NCI-H524 treated with DMSO at 0.1 percent for 48 hours (cell line): ENCODE measurements around the gene BARHL1.
"Not testable (repeated sequence)": the region's sequence is repeated elsewhere in the genome, so short reads cannot be mapped to it uniquely, and the experiment has no call there.

Experiments
- DNase-seq: peaks from one replicate; lab custom pipeline; 2025; lab: John Stamatoyannopoulos, UW

BARHL1 gene

GRCh38 chr9:132556714-132557113 is 25.7 kb upstream of the BARHL1 start:
- no peak for DNase-seq

GRCh38 chr9:132557159-132557558 is 25.2 kb upstream of the BARHL1 start:
- DNase-seq = no peak

GRCh38 chr9:132559711-132560110 is 22.7 kb upstream of the BARHL1 start:
- no peak for DNase-seq

GRCh38 chr9:132560616-132561202 is 21.7 kb upstream of the BARHL1 start:
- peak; percentile 90 for DNase-seq

- no peak for DNase-seq
Observed at GRCh38 chr9:132562306-132562573, 20.2 kb upstream of the BARHL1 start.

GRCh38 chr9:132564526-132564925 is 17.9 kb upstream of the BARHL1 start:
- no peak for DNase-seq

- not testable (repeated sequence) for DNase-seq
Observed at GRCh38 chr9:132568787-132569186, 13.6 kb upstream of the BARHL1 start.

GRCh38 chr9:132571806-132572600 is 10.4 kb upstream of the BARHL1 start:
- DNase-seq = no peak

GRCh38 chr9:132572921-132573320 is 9.5 kb upstream of the BARHL1 start:
- no peak for DNase-seq

GRCh38 chr9:132575005-132575609 is 7.3 kb upstream of the BARHL1 start:
- DNase-seq = no peak

- DNase-seq = no peak
Observed at GRCh38 chr9:132575811-132576210, 6.6 kb upstream of the BARHL1 start.

- DNase-seq = no peak
Observed at GRCh38 chr9:132577119-132577518, 5.3 kb upstream of the BARHL1 start.

GRCh38 chr9:132578367-132578932 is 4.0 kb upstream of the BARHL1 start:
- DNase-seq = no peak

- DNase-seq = no peak
Observed at GRCh38 chr9:132579427-132579798, 3.0 kb upstream of the BARHL1 start.

- DNase-seq = no peak
Observed at GRCh38 chr9:132582786-132583583, 579 bp downstream of the BARHL1 start.

- DNase-seq = no peak
Observed at GRCh38 chr9:132583584-132584304, 1.3 kb downstream of the BARHL1 start.

GRCh38 chr9:132584601-132585560 is 2.5 kb downstream of the BARHL1 start:
- DNase-seq = no peak

GRCh38 chr9:132585954-132586829 is 3.8 kb downstream of the BARHL1 start:
- no peak for DNase-seq

GRCh38 chr9:132586830-132587591 is 4.6 kb downstream of the BARHL1 start:
- no peak for DNase-seq
